SK-N-SH treated with all-trans-retinoic acid at 6 μM for 48 hours (cell line): ENCODE measurements around the gene HPS1.

ENCODE experiments used
- ATAC-seq: fragments of 200-7000 bp; cut with Tn5 transposase; 3 replicates; pipeline ENCODE4 v1.9.1; 2020; ENCODE audit warnings: mild to moderate bottlenecking, moderate library complexity
- ARNTL ChIP-seq: fragments of 450-650 bp; formaldehyde crosslinking; IDR thresholded peaks from 2 replicates; pipeline ENCODE4 v1.5.0; 2020; ENCODE audit warnings: low read depth, mild to moderate bottlenecking, moderate library complexity, borderline replicate concordance
- BACH2 ChIP-seq: fragments of 250-450 bp; sonication (Bioruptor Pico); IDR thresholded peaks from 2 replicates; pipeline ENCODE4 v1.9.0; 2021; ENCODE audit warnings: mild to moderate bottlenecking, borderline replicate concordance
- ESRRG ChIP-seq: fragments of 250-450 bp; sonication (Bioruptor Pico); IDR thresholded peaks from 2 replicates; pipeline ENCODE4 v1.6.1; 2021; ENCODE audit warnings: mild to moderate bottlenecking
- GLIS3 ChIP-seq: fragments of 250-450 bp; sonication (Bioruptor Pico); IDR thresholded peaks from 2 replicates; pipeline ENCODE4 v1.5.0; 2020; ENCODE audit warnings: mild to moderate bottlenecking, moderate library complexity
- ISL1 ChIP-seq: fragments of 250-450 bp; sonication (Bioruptor Pico); IDR thresholded peaks from 2 replicates; pipeline ENCODE4 v2.1.2; 2022; ENCODE audit warnings: mild to moderate bottlenecking, moderate library complexity
- OSR1 ChIP-seq: fragments of 250-450 bp; sonication (Bioruptor Pico); IDR thresholded peaks from 2 replicates; pipeline ENCODE4 v1.8.0; 2022; ENCODE audit warnings: moderate library complexity, mild to moderate bottlenecking, inconsistent platforms
- RARB ChIP-seq: fragments of 250-450 bp; sonication (Bioruptor Pico); IDR thresholded peaks from 2 replicates; pipeline ENCODE4 v1.8.0; 2021; ENCODE audit warnings: mild to moderate bottlenecking, moderate library complexity
- SNAI2 ChIP-seq: fragments of 250-450 bp; sonication (Bioruptor Pico); IDR thresholded peaks from 2 replicates; pipeline ENCODE4 v1.5.0; 2020; ENCODE audit warnings: mild to moderate bottlenecking, moderate library complexity
- TCF4 ChIP-seq: fragments of 250-450 bp; sonication (Bioruptor Pico); IDR thresholded peaks from 2 replicates; pipeline ENCODE4 v1.8.0; 2021; ENCODE audit warnings: mild to moderate bottlenecking, moderate library complexity, borderline replicate concordance
- TOX ChIP-seq: fragments of 250-450 bp; sonication (Bioruptor Pico); IDR thresholded peaks from 2 replicates; pipeline ENCODE4 v1.8.0; 2021; ENCODE audit warnings: mild to moderate bottlenecking, moderate library complexity, borderline replicate concordance
- ZC3H10 ChIP-seq: fragments of 250-450 bp; sonication (Bioruptor Pico); IDR thresholded peaks from 2 replicates; pipeline ENCODE4 v1.5.1; 2021; ENCODE audit warnings: mild to moderate bottlenecking, moderate library complexity
- ZFP3 ChIP-seq: fragments of 250-450 bp; sonication (Bioruptor Pico); IDR thresholded peaks from 2 replicates; pipeline ENCODE4 v1.5.0; 2020; ENCODE audit warnings: mild to moderate bottlenecking, moderate library complexity
- ZFP30 ChIP-seq: fragments of 450-650 bp; formaldehyde crosslinking; IDR thresholded peaks from 2 replicates; pipeline ENCODE4 v1.5.0; 2022; ENCODE audit warnings: mild to moderate bottlenecking, moderate library complexity
- ZNF565 ChIP-seq: fragments of 450-650 bp; formaldehyde crosslinking; conservative IDR thresholded peaks from 2 replicates; pipeline ENCODE4 v1.5.0; 2020; ENCODE audit warnings: low read depth, mild to moderate bottlenecking, moderate library complexity
- ZNF70 ChIP-seq: fragments of 450-650 bp; formaldehyde crosslinking; IDR thresholded peaks from 2 replicates; pipeline ENCODE4 v1.5.0; 2020; ENCODE audit warnings: mild to moderate bottlenecking, moderate library complexity
- ZNF8 ChIP-seq: fragments of 450-650 bp; formaldehyde crosslinking; IDR thresholded peaks from 2 replicates; pipeline ENCODE4 v1.5.0; 2020; ENCODE audit warnings: mild to moderate bottlenecking, moderate library complexity
- TF ChIP-seq, protein P1 (sequence below): fragments of 250-450 bp; sonication (Bioruptor Pico); IDR thresholded peaks from 2 replicates; pipeline ENCODE4 v1.5.1; 2020; ENCODE audit warnings: low read depth, mild to moderate bottlenecking, moderate library complexity
- TF ChIP-seq, protein P2 (sequence below): fragments of 250-450 bp; sonication (Bioruptor Pico); IDR thresholded peaks from 2 replicates; pipeline ENCODE4 v1.5.0; 2020; ENCODE audit warnings: mild to moderate bottlenecking, moderate library complexity
- TF ChIP-seq, protein P3 (sequence below): fragments of 250-450 bp; sonication (Bioruptor Pico); IDR thresholded peaks from 2 replicates; pipeline ENCODE4 v1.8.0; 2021; ENCODE audit warnings: low read depth, mild to moderate bottlenecking, moderate library complexity, borderline replicate concordance
- TF ChIP-seq, protein P4 (sequence below): fragments of 250-450 bp; sonication (Bioruptor Pico); IDR thresholded peaks from 2 replicates; pipeline ENCODE4 v1.5.1; 2021; ENCODE audit warnings: mild to moderate bottlenecking, moderate library complexity

HPS1 gene

DNA sequence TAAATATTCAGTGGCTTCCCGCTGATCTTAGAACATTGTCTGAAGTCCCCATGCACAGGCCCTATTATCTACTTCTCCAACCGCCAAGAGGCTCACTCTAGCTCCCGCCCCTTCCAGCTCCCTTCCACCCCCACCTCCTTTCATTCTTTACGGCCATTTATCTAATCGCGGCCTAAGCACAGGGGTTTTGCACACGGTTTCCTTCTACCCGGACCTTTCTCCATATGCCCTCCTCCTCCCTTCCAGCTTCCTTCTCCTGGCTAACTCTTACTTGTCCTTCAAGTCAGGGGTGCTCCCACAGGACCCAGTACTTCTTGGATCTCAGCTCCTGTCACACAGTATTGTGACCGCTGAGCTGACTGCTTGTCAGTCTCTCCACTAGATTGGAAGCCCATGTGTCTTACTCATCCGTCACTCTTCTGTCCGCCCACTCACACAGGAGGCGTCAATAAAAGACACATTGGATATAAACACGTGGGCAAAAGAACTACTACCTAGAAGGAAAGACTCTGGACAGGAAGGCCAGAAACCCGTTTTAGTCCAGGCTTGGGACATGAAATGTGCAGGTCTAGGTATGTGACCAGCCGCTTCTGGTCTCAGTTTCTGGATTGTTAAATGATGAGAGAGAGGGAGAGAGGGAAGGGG is 20.2 kb upstream of the HPS1 start:
- TF ChIP-seq SNAI2: no peak
- TF ChIP-seq, protein P1, sequence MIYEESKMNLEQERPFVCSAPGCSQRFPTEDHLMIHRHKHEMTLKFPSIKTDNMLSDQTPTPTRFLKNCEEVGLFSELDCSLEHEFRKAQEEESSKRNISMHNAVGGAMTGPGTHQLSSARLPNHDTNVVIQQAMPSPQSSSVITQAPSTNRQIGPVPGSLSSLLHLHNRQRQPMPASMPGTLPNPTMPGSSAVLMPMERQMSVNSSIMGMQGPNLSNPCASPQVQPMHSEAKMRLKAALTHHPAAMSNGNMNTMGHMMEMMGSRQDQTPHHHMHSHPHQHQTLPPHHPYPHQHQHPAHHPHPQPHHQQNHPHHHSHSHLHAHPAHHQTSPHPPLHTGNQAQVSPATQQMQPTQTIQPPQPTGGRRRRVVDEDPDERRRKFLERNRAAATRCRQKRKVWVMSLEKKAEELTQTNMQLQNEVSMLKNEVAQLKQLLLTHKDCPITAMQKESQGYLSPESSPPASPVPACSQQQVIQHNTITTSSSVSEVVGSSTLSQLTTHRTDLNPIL (CRISPR knock-in tag): no peak
- TF ChIP-seq TCF4 (CRISPR knock-in tag): no peak
- no peak for TF ChIP-seq ZNF565 (CRISPR knock-in tag)
- TF ChIP-seq ZNF70 (CRISPR knock-in tag): no peak
- no peak for TF ChIP-seq ZFP30 (CRISPR knock-in tag)
- no peak for TF ChIP-seq ESRRG (CRISPR knock-in tag)
- no peak for TF ChIP-seq ZC3H10 (CRISPR knock-in tag)
- no peak for TF ChIP-seq GLIS3 (CRISPR knock-in tag)
- TF ChIP-seq ISL1 (CRISPR knock-in tag): no peak
- TF ChIP-seq, protein P2, sequence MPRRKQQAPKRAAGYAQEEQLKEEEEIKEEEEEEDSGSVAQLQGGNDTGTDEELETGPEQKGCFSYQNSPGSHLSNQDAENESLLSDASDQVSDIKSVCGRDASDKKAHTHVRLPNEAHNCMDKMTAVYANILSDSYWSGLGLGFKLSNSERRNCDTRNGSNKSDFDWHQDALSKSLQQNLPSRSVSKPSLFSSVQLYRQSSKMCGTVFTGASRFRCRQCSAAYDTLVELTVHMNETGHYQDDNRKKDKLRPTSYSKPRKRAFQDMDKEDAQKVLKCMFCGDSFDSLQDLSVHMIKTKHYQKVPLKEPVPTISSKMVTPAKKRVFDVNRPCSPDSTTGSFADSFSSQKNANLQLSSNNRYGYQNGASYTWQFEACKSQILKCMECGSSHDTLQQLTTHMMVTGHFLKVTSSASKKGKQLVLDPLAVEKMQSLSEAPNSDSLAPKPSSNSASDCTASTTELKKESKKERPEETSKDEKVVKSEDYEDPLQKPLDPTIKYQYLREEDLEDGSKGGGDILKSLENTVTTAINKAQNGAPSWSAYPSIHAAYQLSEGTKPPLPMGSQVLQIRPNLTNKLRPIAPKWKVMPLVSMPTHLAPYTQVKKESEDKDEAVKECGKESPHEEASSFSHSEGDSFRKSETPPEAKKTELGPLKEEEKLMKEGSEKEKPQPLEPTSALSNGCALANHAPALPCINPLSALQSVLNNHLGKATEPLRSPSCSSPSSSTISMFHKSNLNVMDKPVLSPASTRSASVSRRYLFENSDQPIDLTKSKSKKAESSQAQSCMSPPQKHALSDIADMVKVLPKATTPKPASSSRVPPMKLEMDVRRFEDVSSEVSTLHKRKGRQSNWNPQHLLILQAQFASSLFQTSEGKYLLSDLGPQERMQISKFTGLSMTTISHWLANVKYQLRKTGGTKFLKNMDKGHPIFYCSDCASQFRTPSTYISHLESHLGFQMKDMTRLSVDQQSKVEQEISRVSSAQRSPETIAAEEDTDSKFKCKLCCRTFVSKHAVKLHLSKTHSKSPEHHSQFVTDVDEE: no peak
- TF ChIP-seq RARB (CRISPR knock-in tag): no peak
- TF ChIP-seq ZNF8 (CRISPR knock-in tag): no peak
- TF ChIP-seq ARNTL (CRISPR knock-in tag): no peak
- TF ChIP-seq, all 23 proteins: peak for 0
- ATAC-seq: no peak

DNA sequence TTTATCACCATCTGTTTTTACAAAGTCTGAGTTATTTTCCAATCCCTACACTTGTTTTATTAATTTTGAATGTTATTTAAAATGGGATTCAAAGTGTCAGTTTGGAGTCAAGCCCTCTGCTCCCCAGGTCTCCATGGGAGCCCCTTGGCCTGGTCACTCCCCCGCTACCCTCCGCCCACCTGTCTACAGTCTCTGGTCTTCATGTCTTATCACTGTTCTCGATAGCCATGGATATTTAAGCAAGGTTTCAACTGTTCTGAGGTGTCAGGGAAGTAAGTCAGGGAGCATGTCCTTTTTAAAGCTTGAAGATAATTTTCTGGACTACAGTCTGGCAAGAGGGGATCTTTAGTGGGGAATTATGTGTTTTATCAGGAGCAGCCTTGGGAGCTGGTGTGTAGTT is 19.1 kb upstream of the HPS1 start:
- TF ChIP-seq TOX (CRISPR knock-in tag) (no peak), ZNF70 (CRISPR knock-in tag) (no peak), OSR1 (CRISPR knock-in tag) (no peak), RARB (CRISPR knock-in tag) (no peak), ZFP30 (CRISPR knock-in tag) (no peak), BACH2 (CRISPR knock-in tag) (no peak), ZC3H10 (CRISPR knock-in tag) (no peak), ZFP3 (CRISPR knock-in tag) (no peak), TCF4 (CRISPR knock-in tag) (no peak), GLIS3 (CRISPR knock-in tag) (no peak)
- TF ChIP-seq, protein P3, sequence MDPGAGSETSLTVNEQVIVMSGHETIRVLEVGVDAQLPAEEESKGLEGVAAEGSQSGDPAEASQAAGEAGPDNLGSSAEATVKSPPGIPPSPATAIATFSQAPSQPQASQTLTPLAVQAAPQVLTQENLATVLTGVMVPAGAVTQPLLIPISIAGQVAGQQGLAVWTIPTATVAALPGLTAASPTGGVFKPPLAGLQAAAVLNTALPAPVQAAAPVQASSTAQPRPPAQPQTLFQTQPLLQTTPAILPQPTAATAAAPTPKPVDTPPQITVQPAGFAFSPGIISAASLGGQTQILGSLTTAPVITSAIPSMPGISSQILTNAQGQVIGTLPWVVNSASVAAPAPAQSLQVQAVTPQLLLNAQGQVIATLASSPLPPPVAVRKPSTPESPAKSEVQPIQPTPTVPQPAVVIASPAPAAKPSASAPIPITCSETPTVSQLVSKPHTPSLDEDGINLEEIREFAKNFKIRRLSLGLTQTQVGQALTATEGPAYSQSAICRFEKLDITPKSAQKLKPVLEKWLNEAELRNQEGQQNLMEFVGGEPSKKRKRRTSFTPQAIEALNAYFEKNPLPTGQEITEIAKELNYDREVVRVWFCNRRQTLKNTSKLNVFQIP: no peak
- TF ChIP-seq, protein P2: no peak
- TF ChIP-seq, protein P1 (CRISPR knock-in tag): no peak
- TF ChIP-seq, protein P4, sequence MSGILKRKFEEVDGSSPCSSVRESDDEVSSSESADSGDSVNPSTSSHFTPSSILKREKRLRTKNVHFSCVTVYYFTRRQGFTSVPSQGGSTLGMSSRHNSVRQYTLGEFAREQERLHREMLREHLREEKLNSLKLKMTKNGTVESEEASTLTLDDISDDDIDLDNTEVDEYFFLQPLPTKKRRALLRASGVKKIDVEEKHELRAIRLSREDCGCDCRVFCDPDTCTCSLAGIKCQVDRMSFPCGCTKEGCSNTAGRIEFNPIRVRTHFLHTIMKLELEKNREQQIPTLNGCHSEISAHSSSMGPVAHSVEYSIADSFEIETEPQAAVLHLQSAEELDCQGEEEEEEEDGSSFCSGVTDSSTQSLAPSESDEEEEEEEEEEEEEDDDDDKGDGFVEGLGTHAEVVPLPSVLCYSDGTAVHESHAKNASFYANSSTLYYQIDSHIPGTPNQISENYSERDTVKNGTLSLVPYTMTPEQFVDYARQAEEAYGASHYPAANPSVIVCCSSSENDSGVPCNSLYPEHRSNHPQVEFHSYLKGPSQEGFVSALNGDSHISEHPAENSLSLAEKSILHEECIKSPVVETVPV (CRISPR knock-in tag): no peak
- ATAC-seq: no peak
